Dendritic cell treated with granulocyte-macrophage colony-stimulating factor and Interleukin-4, amounts not matched to agents 40 ng/mL and 50 ng/mL, for 4 days (primary cell): ENCODE data around the gene INPP4B.
A peak's percentile ranks its signal among the peaks of the same experiment; 100 is the strongest.

Experiments used
- H3K27ac Mint-ChIP-seq: one replicate; pipeline ENCODE4 v1.8.0; 2022; ENCODE audit warnings: mild to moderate bottlenecking, mixed read lengths
- H3K27me3 Mint-ChIP-seq: one replicate; pipeline ENCODE4 v1.8.0; 2022; ENCODE audit warnings: mild to moderate bottlenecking, mixed read lengths
- H3K36me3 Mint-ChIP-seq: one replicate; pipeline ENCODE4 v1.8.0; 2022; ENCODE audit warnings: low read depth, mixed read lengths
- H3K4me1 Mint-ChIP-seq: one replicate; pipeline ENCODE4 v1.8.0; 2022; ENCODE audit warnings: low read depth, mixed read lengths
- H3K4me3 Mint-ChIP-seq: one replicate; pipeline ENCODE4 v1.8.0; 2022; ENCODE audit warnings: mild to moderate bottlenecking, moderate library complexity, mixed read lengths
- H3K9me3 Mint-ChIP-seq: one replicate; pipeline ENCODE4 v1.8.0; 2022; ENCODE audit warnings: mixed read lengths
- intact Hi-C: fragments of 100-400 bp; cut with micrococcal nuclease; formaldehyde crosslinking; loops from one replicate; pipeline ENCODE4 v1.15.0; 2022

The INPP4B gene

GRCh38 chr4:142846108-142846728 lies at the start of gene INPP4B:
INPP4B (minus strand) TSS chr4:142846301.
- peaks cover 47% of the 10 kb centered on the region for H3K27me3 Mint-ChIP-seq
- no peak within 1 kb of the TSS for H3K27ac Mint-ChIP-seq
- no peaks in the 10 kb centered on the region for H3K9me3 Mint-ChIP-seq
- intact Hi-C loops: no loop called here
- peak within 1 kb of the TSS; percentile 75 for H3K4me3 Mint-ChIP-seq
- peaks cover 22% of the 10 kb centered on the region for H3K4me1 Mint-ChIP-seq
- H3K36me3 Mint-ChIP-seq: no peaks in the 10 kb centered on the region

GRCh38 chr4:142893012-142893411 lies 46.9 kb upstream of the INPP4B start:
- intact Hi-C loops: no loop called here
- Mint-ChIP-seq H3K27ac (no peak overlapping the region), H3K9me3 (peaks cover 52% of the 10 kb centered on the region), H3K4me1 (no peaks in the 10 kb centered on the region), H3K27me3 (no peaks in the 10 kb centered on the region), H3K4me3 (no peak overlapping the region), H3K36me3 (no peaks in the 10 kb centered on the region)

- Mint-ChIP-seq H3K27me3 (no peaks in the 10 kb centered on the region), H3K4me3 (no peak overlapping the region), H3K9me3 (no peaks in the 10 kb centered on the region)
Measured at GRCh38 chr4:142886566-142886965, 40.5 kb upstream of the INPP4B start.

GRCh38 chr4:142883040-142883832 lies 37.1 kb upstream of the INPP4B start:
- H3K27me3 Mint-ChIP-seq: no peaks in the 10 kb centered on the region
- H3K4me1 Mint-ChIP-seq: no peaks in the 10 kb centered on the region
- no peak overlapping the region for H3K4me3 Mint-ChIP-seq
- intact Hi-C loops: loop anchor here (5.0 kb wide), 1 partner anchor 144 kb away; no protein-coding TSS in a partner anchor
- no peaks in the 10 kb centered on the region for H3K36me3 Mint-ChIP-seq
- no peak overlapping the region for H3K27ac Mint-ChIP-seq
- no peaks in the 10 kb centered on the region for H3K9me3 Mint-ChIP-seq

More at GRCh38 chr4:142886566-142886965, 40.5 kb upstream of the INPP4B start:
- Mint-ChIP-seq H3K36me3 (no peaks in the 10 kb centered on the region), H3K4me1 (no peaks in the 10 kb centered on the region), H3K27ac (no peak overlapping the region)
- intact Hi-C loops: no loop called here

- no peak overlapping the region for H3K4me3 Mint-ChIP-seq
- intact Hi-C loops: loop anchor here (5.0 kb wide), 1 partner anchor 145 kb away; no protein-coding TSS in a partner anchor
- H3K27ac Mint-ChIP-seq: no peak overlapping the region
- H3K36me3 Mint-ChIP-seq: no peaks in the 10 kb centered on the region
- H3K27me3 Mint-ChIP-seq: no peaks in the 10 kb centered on the region
- H3K4me1 Mint-ChIP-seq: no peaks in the 10 kb centered on the region
- H3K9me3 Mint-ChIP-seq: no peaks in the 10 kb centered on the region
Measured at GRCh38 chr4:142882159-142882558, 36.1 kb upstream of the INPP4B start.

- H3K27ac Mint-ChIP-seq: no peak overlapping the region
- no peaks in the 10 kb centered on the region for H3K36me3 Mint-ChIP-seq
- no peaks in the 10 kb centered on the region for H3K4me1 Mint-ChIP-seq
- intact Hi-C loops: loop anchor here (5.0 kb wide), 1 partner anchor 146 kb away; no protein-coding TSS in a partner anchor
- no peaks in the 10 kb centered on the region for H3K9me3 Mint-ChIP-seq
- no peak overlapping the region for H3K4me3 Mint-ChIP-seq
- H3K27me3 Mint-ChIP-seq: no peaks in the 10 kb centered on the region
Measured at GRCh38 chr4:142881331-142881730, 35.2 kb upstream of the INPP4B start.

GRCh38 chr4:142875117-142875516 lies 29.0 kb upstream of the INPP4B start:
- H3K9me3 Mint-ChIP-seq: no peaks in the 10 kb centered on the region
- no peak overlapping the region for H3K27ac Mint-ChIP-seq
- H3K4me3 Mint-ChIP-seq: no peak overlapping the region
- H3K27me3 Mint-ChIP-seq: no peaks in the 10 kb centered on the region
- H3K4me1 Mint-ChIP-seq: no peaks in the 10 kb centered on the region
- no peaks in the 10 kb centered on the region for H3K36me3 Mint-ChIP-seq
- intact Hi-C loops: no loop called here

GRCh38 chr4:142874684-142875083 lies 28.6 kb upstream of the INPP4B start:
- no peak overlapping the region for H3K4me3 Mint-ChIP-seq

GRCh38 chr4:142866685-142867084 lies 20.6 kb upstream of the INPP4B start:
- no peak overlapping the region for H3K4me3 Mint-ChIP-seq
- no peaks in the 10 kb centered on the region for H3K9me3 Mint-ChIP-seq
- H3K27ac Mint-ChIP-seq: no peak overlapping the region
- intact Hi-C loops: no loop called here
- H3K36me3 Mint-ChIP-seq: no peaks in the 10 kb centered on the region
- H3K27me3 Mint-ChIP-seq: no peaks in the 10 kb centered on the region
- H3K4me1 Mint-ChIP-seq: no peaks in the 10 kb centered on the region

More at GRCh38 chr4:142874684-142875083, 28.6 kb upstream of the INPP4B start:
- Mint-ChIP-seq H3K27ac (no peak overlapping the region), H3K9me3 (no peaks in the 10 kb centered on the region), H3K36me3 (no peaks in the 10 kb centered on the region), H3K4me1 (no peaks in the 10 kb centered on the region), H3K27me3 (no peaks in the 10 kb centered on the region)
- intact Hi-C loops: no loop called here

- H3K36me3 Mint-ChIP-seq: no peaks in the 10 kb centered on the region
- no peak overlapping the region for H3K4me3 Mint-ChIP-seq
- H3K27me3 Mint-ChIP-seq: no peaks in the 10 kb centered on the region
- intact Hi-C loops: no loop called here
- H3K4me1 Mint-ChIP-seq: no peaks in the 10 kb centered on the region
- H3K9me3 Mint-ChIP-seq: no peaks in the 10 kb centered on the region
- no peak overlapping the region for H3K27ac Mint-ChIP-seq
Measured at GRCh38 chr4:142861351-142861750, 15.2 kb upstream of the INPP4B start.

GRCh38 chr4:142858965-142859364 lies 12.9 kb upstream of the INPP4B start:
- Mint-ChIP-seq H3K4me3 (no peak overlapping the region), H3K36me3 (no peaks in the 10 kb centered on the region), H3K4me1 (no peaks in the 10 kb centered on the region), H3K27ac (no peak overlapping the region), H3K27me3 (no peaks in the 10 kb centered on the region), H3K9me3 (no peaks in the 10 kb centered on the region)
- intact Hi-C loops: no loop called here

- no peaks in the 10 kb centered on the region for H3K27me3 Mint-ChIP-seq
- H3K36me3 Mint-ChIP-seq: no peaks in the 10 kb centered on the region
- no peaks in the 10 kb centered on the region for H3K9me3 Mint-ChIP-seq
- intact Hi-C loops: no loop called here
- H3K4me3 Mint-ChIP-seq: no peak overlapping the region
- no peaks in the 10 kb centered on the region for H3K4me1 Mint-ChIP-seq
- H3K27ac Mint-ChIP-seq: no peak overlapping the region
Measured at GRCh38 chr4:142858446-142858845, 12.3 kb upstream of the INPP4B start.

GRCh38 chr4:142856576-142856975 lies 10.5 kb upstream of the INPP4B start:
- H3K4me3 Mint-ChIP-seq: no peak overlapping the region
- intact Hi-C loops: no loop called here
- no peaks in the 10 kb centered on the region for H3K27me3 Mint-ChIP-seq
- H3K36me3 Mint-ChIP-seq: no peaks in the 10 kb centered on the region
- H3K9me3 Mint-ChIP-seq: no peaks in the 10 kb centered on the region
- H3K27ac Mint-ChIP-seq: no peak overlapping the region
- H3K4me1 Mint-ChIP-seq: no peaks in the 10 kb centered on the region

- H3K36me3 Mint-ChIP-seq: no peaks in the 10 kb centered on the region
- H3K4me1 Mint-ChIP-seq: peaks cover 17% of the 10 kb centered on the region
- peaks cover 37% of the 10 kb centered on the region for H3K27me3 Mint-ChIP-seq
- intact Hi-C loops: no loop called here
- H3K4me3 Mint-ChIP-seq: no peak overlapping the region
- no peak overlapping the region for H3K27ac Mint-ChIP-seq
- H3K9me3 Mint-ChIP-seq: no peaks in the 10 kb centered on the region
Measured at GRCh38 chr4:142850478-142850877, 4.4 kb upstream of the INPP4B start.
